Measurements from ENCODE around the gene ABCA2. TPM values are rescaled to one million over a fixed set of nuclear protein-coding genes. Genes with fewer than 3 reads are reported as not detected.

Gene ABCA2, protein sequence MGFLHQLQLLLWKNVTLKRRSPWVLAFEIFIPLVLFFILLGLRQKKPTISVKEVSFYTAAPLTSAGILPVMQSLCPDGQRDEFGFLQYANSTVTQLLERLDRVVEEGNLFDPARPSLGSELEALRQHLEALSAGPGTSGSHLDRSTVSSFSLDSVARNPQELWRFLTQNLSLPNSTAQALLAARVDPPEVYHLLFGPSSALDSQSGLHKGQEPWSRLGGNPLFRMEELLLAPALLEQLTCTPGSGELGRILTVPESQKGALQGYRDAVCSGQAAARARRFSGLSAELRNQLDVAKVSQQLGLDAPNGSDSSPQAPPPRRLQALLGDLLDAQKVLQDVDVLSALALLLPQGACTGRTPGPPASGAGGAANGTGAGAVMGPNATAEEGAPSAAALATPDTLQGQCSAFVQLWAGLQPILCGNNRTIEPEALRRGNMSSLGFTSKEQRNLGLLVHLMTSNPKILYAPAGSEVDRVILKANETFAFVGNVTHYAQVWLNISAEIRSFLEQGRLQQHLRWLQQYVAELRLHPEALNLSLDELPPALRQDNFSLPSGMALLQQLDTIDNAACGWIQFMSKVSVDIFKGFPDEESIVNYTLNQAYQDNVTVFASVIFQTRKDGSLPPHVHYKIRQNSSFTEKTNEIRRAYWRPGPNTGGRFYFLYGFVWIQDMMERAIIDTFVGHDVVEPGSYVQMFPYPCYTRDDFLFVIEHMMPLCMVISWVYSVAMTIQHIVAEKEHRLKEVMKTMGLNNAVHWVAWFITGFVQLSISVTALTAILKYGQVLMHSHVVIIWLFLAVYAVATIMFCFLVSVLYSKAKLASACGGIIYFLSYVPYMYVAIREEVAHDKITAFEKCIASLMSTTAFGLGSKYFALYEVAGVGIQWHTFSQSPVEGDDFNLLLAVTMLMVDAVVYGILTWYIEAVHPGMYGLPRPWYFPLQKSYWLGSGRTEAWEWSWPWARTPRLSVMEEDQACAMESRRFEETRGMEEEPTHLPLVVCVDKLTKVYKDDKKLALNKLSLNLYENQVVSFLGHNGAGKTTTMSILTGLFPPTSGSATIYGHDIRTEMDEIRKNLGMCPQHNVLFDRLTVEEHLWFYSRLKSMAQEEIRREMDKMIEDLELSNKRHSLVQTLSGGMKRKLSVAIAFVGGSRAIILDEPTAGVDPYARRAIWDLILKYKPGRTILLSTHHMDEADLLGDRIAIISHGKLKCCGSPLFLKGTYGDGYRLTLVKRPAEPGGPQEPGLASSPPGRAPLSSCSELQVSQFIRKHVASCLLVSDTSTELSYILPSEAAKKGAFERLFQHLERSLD (N-terminal part only)
- total RNA-seq (2021; ENCODE audit: unreplicated experiment) (114 TPM), Bru-seq, nascent RNA (percentile 50 among the genes with signal in this experiment), BruChase-seq, experiment 1, labeled RNA remaining after a 6-hour chase (percentile 80 among the genes with signal in this experiment), BruChase-seq, experiment 2, labeled RNA remaining after a 2-hour chase (percentile 67 among the genes with signal in this experiment)
- 132 and 183 TPM in 2 replicates for polyA plus RNA-seq (2012)
- long read RNA-seq, partial matches to known transcripts = 41 of 61 reads
- long read RNA-seq, other reads (novel, unspliced or antisense) = 20 of 61 reads

- CTCF ChIA-PET = interaction anchor here (1.1 to 1.9 kb wide), 3 partner anchors 19 to 83 kb away, joined by 4 to 16 read pairs (median 5); partner anchors contain the start of genes FBXW5 and NPDC1
- Histone ChIP-seq H3K4me1 (ENCODE audit: control insufficient read depth in 1 of 2, insufficient read depth in 2 of 2, low read length in 2 of 2) (peaks cover 32 to 55% of the 10 kb centered on the region in 2 experiments), H3K9me3 (ENCODE audit: control insufficient read depth in 1 of 2, insufficient read depth in 1 of 2, low read depth in 1 of 2, low read length in 2 of 2) (no peaks in the 10 kb centered on the region), H3K36me3 (ENCODE audit: control insufficient read depth in 1 of 2, insufficient read depth in 2 of 2, low read length in 2 of 2) (no peaks in the 10 kb centered on the region), H3K79me2 (ENCODE audit: insufficient read depth, low read length) (peaks cover 31% of the 10 kb centered on the region), H3K4me3 (replicated peaks in 1 of 2; ENCODE audit: low read depth in 1 of 2, low read length in 2 of 2) (peak within 1 kb of the TSS; percentile 63 to 87), H3K9ac (ENCODE audit: low read length) (peak within 1 kb of the TSS; percentile 93), H3K4me2 (ENCODE audit: low read length) (peak within 1 kb of the TSS; percentile 100), H4K20me1 (ENCODE audit: insufficient read depth) (no peaks in the 10 kb centered on the region), H3K27ac (ENCODE audit: low read depth, low read length) (peak within 1 kb of the TSS; percentile 85), H3K27me3 (ENCODE audit: insufficient read depth, low read length) (no peaks in the 10 kb centered on the region), H3K9me2 (ENCODE audit: insufficient read depth) (no peaks in the 10 kb centered on the region), H2AFZ (ENCODE audit: low read depth, low read length, poor library complexity, severe bottlenecking) (peak within 1 kb of the TSS; percentile 88)
- TF ChIP-seq ZNF274 (IDR thresholded peaks at IDR 0.05; ENCODE audit: low read depth, low read length) = no peak
- no peak for TF ChIP-seq SP1 (IDR thresholded peaks at IDR 0.05; ENCODE audit: low read depth)
- peak; percentile 23; the same call in 1 of the 2 replicates for TF ChIP-seq POLR2AphosphoS5 (IDR thresholded peaks at IDR 0.05; ENCODE audit: low read depth, low read length)
- TF ChIP-seq ZFX (IDR thresholded peaks at IDR 0.05) = peak; percentile 60; the same call in 1 of the 2 replicates
- TF ChIP-seq EZH2 (IDR thresholded peaks at IDR 0.05) = no peak
- no peak for TF ChIP-seq SRF (IDR thresholded peaks at IDR 0.05; ENCODE audit: low read depth)
- POLR2A ChIA-PET = no interaction called here
- BruUV-seq (replicated peaks) = no TSS peak
- ATAC-seq = peak; percentile 35
- no peak for DNase-seq (ENCODE audit: low read depth, low spot score)
- intact Hi-C loops (cut with micrococcal nuclease) = loop anchor here (5.0 kb wide), 1 partner anchor 180 kb away; the partner anchor contains the start of gene PHPT1
- RAD21 ChIA-PET (ENCODE audit: low non-redundant PET in 1 of 2, low total read pairs in 2 of 2, uncharacterized antibody in 2 of 2, unreplicated experiment in 2 of 2) = no interaction called here
Observed at GRCh38 chr9:137027369-137028262, at the start of gene ABCA2. Gene ABCA2 (minus strand): TSS chr9:137028237. CDS start chr9:137028140, 97 bp downstream.

All from HCT116 (cell line).